AG08395 (cell line): ENCODE measurements around the gene EZR.

Experiments
- DNase-seq: peaks from one replicate; pipeline ENCODE4 v3.0.0; 2012; ENCODE audit warnings: mixed read lengths, low spot score

EZR gene

GRCh38 chr6:158725704-158726103 lies 93.5 kb downstream of the EZR start:
- no peak for DNase-seq

GRCh38 chr6:158722176-158722729 lies 96.9 kb downstream of the EZR start:
- DNase-seq: no peak

GRCh38 chr6:158718461-158719046 lies 100.6 kb downstream of the EZR start:
- no peak for DNase-seq

GRCh38 chr6:158717341-158718330 lies 101.5 kb downstream of the EZR start:
- no peak for DNase-seq
